Natural killer cell (primary cell): ENCODE data around the gene STK32B. TPM values are rescaled to one million over a fixed set of nuclear protein-coding genes. Genes with fewer than 3 reads are reported as not detected.

ENCODE experiments used
- ATAC-seq, 3 donors: fragments of 150-1000 bp in 2 of 3; fragments of 200-7000 bp in 1 of 3; cut with Tn5 transposase; 1 replicate in 1 of 3; 2 replicates in 2 of 3; pipeline ENCODE4 v1.10.0; 2021; ENCODE audit warnings: mild to moderate bottlenecking in 2 of 3, moderate library complexity in 2 of 3
- DNase-seq, 2 donors: peaks; one replicate each; pipeline versions ENCODE4 v3.0.0 to v3.0.0-alpha.2; 2013 to 2021; ENCODE audit warnings: mixed read lengths in 1 of 2
- H3K27ac ChIP-seq: one replicate; pipeline ENCODE4 v1.5.1; 2013; ENCODE audit warnings: mild to moderate bottlenecking, low read length
- H3K27me3 ChIP-seq: one replicate; pipeline ENCODE4 v1.6.1; 2013; ENCODE audit warnings: low read length; ENCODE audit not compliant: control insufficient read depth, insufficient read depth
- H3K36me3 ChIP-seq: one replicate; pipeline ENCODE4 v1.6.1; 2013; ENCODE audit warnings: low read length; ENCODE audit not compliant: control insufficient read depth, insufficient read depth
- H3K4me1 ChIP-seq: one replicate; pipeline ENCODE4 v1.6.1; 2013; ENCODE audit warnings: low read length; ENCODE audit not compliant: control insufficient read depth, insufficient read depth
- H3K4me3 ChIP-seq: one replicate; pipeline ENCODE4 v1.5.1; 2013; ENCODE audit warnings: low read length
- H3K9me3 ChIP-seq: one replicate; pipeline ENCODE4 v1.6.1; 2013; ENCODE audit warnings: low read length; ENCODE audit not compliant: control insufficient read depth, insufficient read depth
- H3K27ac Mint-ChIP-seq, 2 donors: one replicate each; pipeline ENCODE4 v1.8.0; 2022; ENCODE audit warnings: mild to moderate bottlenecking in 2 of 2, mixed read lengths in 2 of 2, moderate library complexity in 1 of 2
- H3K27me3 Mint-ChIP-seq, 2 donors: one replicate each; pipeline ENCODE4 v1.8.0; 2022; ENCODE audit warnings: low read depth in 2 of 2, mixed read lengths in 2 of 2
- H3K36me3 Mint-ChIP-seq: one replicate; pipeline ENCODE4 v1.8.0; 2022; ENCODE audit warnings: mixed read lengths
- H3K4me1 Mint-ChIP-seq, 2 donors: one replicate each; pipeline ENCODE4 v1.8.0; 2022; ENCODE audit warnings: mixed read lengths in 2 of 2
- H3K4me3 Mint-ChIP-seq: one replicate; pipeline ENCODE4 v1.8.0; 2022; ENCODE audit warnings: mild to moderate bottlenecking, moderate library complexity, mixed read lengths
- H3K9me3 Mint-ChIP-seq, 2 donors: one replicate each; pipeline ENCODE4 v1.8.0; 2022; ENCODE audit warnings: mixed read lengths in 2 of 2
- WGBS: methylation state at CpG from one replicate; pipeline ENCODE4 v1.1.7; 2013; ENCODE audit warnings: missing lambda C conversion rate; ENCODE audit not compliant: insufficient coverage; 5-methylcytosine and 5-hydroxymethylcytosine counted together
- intact Hi-C: fragments of 100-400 bp; cut with micrococcal nuclease; formaldehyde crosslinking; loops from one replicate; pipeline ENCODE4 v1.14.2; 2022
- total RNA-seq, 4 donors: library from RNA; stranded (reverse); fragments of 120-200 nt in 1 of 4; gene quantifications; one replicate each; pipeline versions ENCODE4 v1.2.3 to v1.2.4, GENCODE V29; 2013 to 2022
- TF ChIP-seq, protein P1 (sequence below): fragments of 200-600 bp; IDR thresholded peaks from one replicate; pipeline ENCODE4 v1.8.0; 2022; ENCODE audit warnings: antibody characterized with exemption

STK32B gene
- total RNA-seq, 3 donors from 2014 or later (not counting 1 experiment from before 2014, with no cell fraction given), result 0.32 to 0.33 TPM; not detected in 1

DNA sequence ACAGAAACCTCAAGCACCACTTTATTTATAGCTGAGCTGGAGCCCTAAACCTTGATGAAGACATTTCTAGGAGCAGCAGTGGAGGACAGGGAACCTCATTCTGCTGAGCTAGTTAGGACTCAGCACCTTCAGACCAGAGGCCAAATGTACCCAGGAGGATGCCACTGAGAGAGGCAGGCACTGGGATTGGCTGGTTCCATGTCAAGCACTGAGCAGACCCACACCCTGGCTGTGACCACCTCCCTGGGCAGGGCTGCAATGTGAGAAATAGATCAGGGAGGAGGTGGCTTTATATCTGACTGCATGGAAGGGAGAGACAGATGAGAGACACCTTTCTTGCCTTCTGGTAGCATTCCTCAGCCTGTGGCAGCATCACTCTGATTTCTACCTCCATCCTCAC, 304.6 kb downstream of the STK32B start:
- TF ChIP-seq, protein P1, sequence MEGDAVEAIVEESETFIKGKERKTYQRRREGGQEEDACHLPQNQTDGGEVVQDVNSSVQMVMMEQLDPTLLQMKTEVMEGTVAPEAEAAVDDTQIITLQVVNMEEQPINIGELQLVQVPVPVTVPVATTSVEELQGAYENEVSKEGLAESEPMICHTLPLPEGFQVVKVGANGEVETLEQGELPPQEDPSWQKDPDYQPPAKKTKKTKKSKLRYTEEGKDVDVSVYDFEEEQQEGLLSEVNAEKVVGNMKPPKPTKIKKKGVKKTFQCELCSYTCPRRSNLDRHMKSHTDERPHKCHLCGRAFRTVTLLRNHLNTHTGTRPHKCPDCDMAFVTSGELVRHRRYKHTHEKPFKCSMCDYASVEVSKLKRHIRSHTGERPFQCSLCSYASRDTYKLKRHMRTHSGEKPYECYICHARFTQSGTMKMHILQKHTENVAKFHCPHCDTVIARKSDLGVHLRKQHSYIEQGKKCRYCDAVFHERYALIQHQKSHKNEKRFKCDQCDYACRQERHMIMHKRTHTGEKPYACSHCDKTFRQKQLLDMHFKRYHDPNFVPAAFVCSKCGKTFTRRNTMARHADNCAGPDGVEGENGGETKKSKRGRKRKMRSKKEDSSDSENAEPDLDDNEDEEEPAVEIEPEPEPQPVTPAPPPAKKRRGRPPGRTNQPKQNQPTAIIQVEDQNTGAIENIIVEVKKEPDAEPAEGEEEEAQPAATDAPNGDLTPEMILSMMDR, result no peak
- peaks cover 2 to 8% of the 10 kb centered on the region in 2 donors for H3K27me3 Mint-ChIP-seq
- Histone ChIP-seq H3K27ac (no peak overlapping the region), H3K27me3 (no peaks in the 10 kb centered on the region), H3K4me1 (no peaks in the 10 kb centered on the region), H3K4me3 (no peak overlapping the region), H3K36me3 (no peaks in the 10 kb centered on the region), H3K9me3 (no peaks in the 10 kb centered on the region)
- H3K4me1 Mint-ChIP-seq, result peaks cover 0 to 5% of the 10 kb centered on the region in 2 donors
- intact Hi-C loops, result no loop called here
- no peak for ATAC-seq
- DNase-seq, result no peak
- no peak overlapping the region for H3K4me3 Mint-ChIP-seq
- H3K36me3 Mint-ChIP-seq, result no peaks in the 10 kb centered on the region
- H3K9me3 Mint-ChIP-seq, result no peaks in the 10 kb centered on the region
- no peak overlapping the region for H3K27ac Mint-ChIP-seq

DNA sequence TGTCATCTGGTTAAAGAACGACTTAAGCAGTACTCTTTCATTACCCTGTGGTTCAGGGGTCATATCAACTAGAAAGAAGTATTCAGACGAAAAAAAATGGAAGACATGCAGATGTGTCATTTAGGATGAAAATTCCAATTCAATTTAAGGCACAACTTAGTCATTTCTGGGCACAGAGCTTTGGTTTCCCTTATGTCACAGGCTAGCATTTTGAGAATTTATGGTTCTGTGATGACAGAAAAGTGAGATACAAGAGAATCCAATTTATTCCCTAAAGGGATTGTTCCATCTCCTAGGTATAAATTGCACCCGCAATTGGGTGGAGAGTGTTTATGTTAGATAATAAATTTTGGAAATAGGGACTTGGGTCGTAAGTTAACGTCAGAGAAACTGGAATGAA, 306.6 kb downstream of the STK32B start:
- H3K4me3 ChIP-seq, result no peak overlapping the region
- H3K4me3 Mint-ChIP-seq, result no peak overlapping the region
- H3K27ac Mint-ChIP-seq, result no peak overlapping the region
- no peaks in the 10 kb centered on the region for H3K27me3 ChIP-seq
- H3K9me3 ChIP-seq, result no peaks in the 10 kb centered on the region
- no peaks in the 10 kb centered on the region for H3K9me3 Mint-ChIP-seq
- ATAC-seq (no peak), DNase-seq (no peak)
- peaks cover 0 to 5% of the 10 kb centered on the region in 2 donors for H3K4me1 Mint-ChIP-seq
- WGBS, result 84% methylated on average over 5 of the region's 5 CpGs
- no peaks in the 10 kb centered on the region for H3K36me3 ChIP-seq
- TF ChIP-seq, protein P1, result no peak
- H3K4me1 ChIP-seq, result no peaks in the 10 kb centered on the region
- no peaks in the 10 kb centered on the region for H3K36me3 Mint-ChIP-seq
- no peak overlapping the region for H3K27ac ChIP-seq
- intact Hi-C loops, result no loop called here
- H3K27me3 Mint-ChIP-seq, result no peaks in the 10 kb centered on the region

DNA sequence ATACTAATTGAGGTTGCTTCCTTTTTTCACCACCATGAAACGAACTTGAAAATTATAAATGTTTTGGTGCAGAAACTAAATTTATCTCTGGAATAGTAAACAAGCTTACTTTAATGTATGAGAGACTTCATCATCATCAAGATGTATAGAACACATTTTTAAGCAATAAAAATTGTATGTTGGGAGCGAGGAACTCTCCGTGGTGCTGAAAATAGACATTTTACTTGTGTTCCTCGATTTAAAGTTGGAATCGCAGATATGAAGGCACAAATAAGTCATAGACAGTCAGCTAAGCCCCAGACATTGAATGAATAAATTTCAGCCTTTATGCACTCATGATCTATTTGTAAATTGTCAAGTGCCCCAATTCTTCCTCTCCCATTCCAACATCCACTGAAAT, 310.7 kb downstream of the STK32B start:
- Histone ChIP-seq H3K9me3 (no peaks in the 10 kb centered on the region), H3K27me3 (no peaks in the 10 kb centered on the region), H3K27ac (no peak overlapping the region), H3K4me3 (no peak overlapping the region), H3K36me3 (no peaks in the 10 kb centered on the region), H3K4me1 (no peaks in the 10 kb centered on the region)
- Mint-ChIP-seq H3K9me3 (no peaks in the 10 kb centered on the region), H3K36me3 (no peaks in the 10 kb centered on the region), H3K27ac (no peak overlapping the region), H3K4me1 (peaks cover 0 to 5% of the 10 kb centered on the region in 2 donors), H3K27me3 (peaks cover 0 to 7% of the 10 kb centered on the region in 2 donors), H3K4me3 (no peak overlapping the region)
- DNase-seq, result no peak
- no peak for ATAC-seq
- TF ChIP-seq, protein P1, result no peak
- intact Hi-C loops, result no loop called here
- 82% methylated on average over 4 of the region's 5 CpGs for WGBS

DNA sequence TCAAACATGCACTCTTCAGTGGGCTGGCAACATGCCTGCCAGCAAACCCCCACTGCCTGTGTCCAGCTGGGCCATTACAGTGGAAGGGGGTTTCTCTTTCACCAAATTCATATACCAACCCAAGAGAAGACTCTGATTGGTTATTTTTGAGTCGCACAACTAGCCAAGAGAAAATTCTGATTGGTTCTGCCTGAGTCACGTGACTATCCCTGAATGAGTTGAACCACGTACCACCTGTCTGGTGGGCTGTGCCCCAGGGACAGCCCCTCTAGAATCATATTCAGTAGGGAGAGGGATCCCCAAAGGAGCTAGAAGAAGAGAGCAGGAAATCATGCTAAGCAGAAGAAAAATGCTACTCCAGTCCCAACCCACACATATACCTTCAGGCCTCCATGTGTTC, 313.1 kb downstream of the STK32B start:
- H3K27ac Mint-ChIP-seq, result no peak overlapping the region
- no peaks in the 10 kb centered on the region for H3K36me3 Mint-ChIP-seq
- DNase-seq (no peak), ATAC-seq (no peak)
- H3K9me3 Mint-ChIP-seq, result no peaks in the 10 kb centered on the region
- no peaks in the 10 kb centered on the region for H3K4me1 ChIP-seq
- no peaks in the 10 kb centered on the region for H3K9me3 ChIP-seq
- intact Hi-C loops, result no loop called here
- 76% methylated on average over 3 of the region's 3 CpGs for WGBS
- H3K4me1 Mint-ChIP-seq, result no peaks in the 10 kb centered on the region
- TF ChIP-seq, protein P1, result no peak
- H3K36me3 ChIP-seq, result no peaks in the 10 kb centered on the region
- H3K27ac ChIP-seq, result no peak overlapping the region
- H3K4me3 Mint-ChIP-seq, result no peak overlapping the region
- no peak overlapping the region for H3K4me3 ChIP-seq
- no peaks in the 10 kb centered on the region for H3K27me3 ChIP-seq
- peaks cover 0 to 12% of the 10 kb centered on the region in 2 donors for H3K27me3 Mint-ChIP-seq
